ENCODE data around the gene KCNH5.

The KCNH5 gene

GRCh38 chr14:62988967-62989366 lies 56.3 kb downstream of the KCNH5 start:
- DNase-seq, result no peak

- no peak for DNase-seq
Measured at GRCh38 chr14:62983821-62984220, 61.4 kb downstream of the KCNH5 start.

DNA sequence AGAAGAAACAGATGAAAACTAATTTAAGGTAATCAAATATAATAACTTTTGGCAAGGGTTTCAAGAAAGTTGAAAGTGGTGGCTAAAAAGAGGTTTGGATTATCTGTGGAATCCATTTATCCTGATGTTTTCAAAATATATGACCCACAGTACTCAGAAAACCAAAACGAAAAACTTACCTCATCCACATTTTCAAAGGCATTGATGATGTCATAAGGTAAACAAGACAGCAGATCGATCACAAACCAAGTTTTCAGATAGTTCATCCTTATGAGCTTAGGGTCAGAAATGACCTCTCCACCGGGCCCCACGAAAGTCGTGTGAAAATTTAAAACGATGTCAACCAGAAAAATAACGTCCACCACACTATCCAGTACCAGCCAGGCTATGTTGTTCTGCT lies 64.6 kb downstream of the KCNH5 start:
- DNase-seq, result no peak

GRCh38 chr14:62957562-62957961 lies 87.7 kb downstream of the KCNH5 start:
- DNase-seq, result no peak

- no peak for DNase-seq
Measured at GRCh38 chr14:62956413-62956812, 88.8 kb downstream of the KCNH5 start.

DNA sequence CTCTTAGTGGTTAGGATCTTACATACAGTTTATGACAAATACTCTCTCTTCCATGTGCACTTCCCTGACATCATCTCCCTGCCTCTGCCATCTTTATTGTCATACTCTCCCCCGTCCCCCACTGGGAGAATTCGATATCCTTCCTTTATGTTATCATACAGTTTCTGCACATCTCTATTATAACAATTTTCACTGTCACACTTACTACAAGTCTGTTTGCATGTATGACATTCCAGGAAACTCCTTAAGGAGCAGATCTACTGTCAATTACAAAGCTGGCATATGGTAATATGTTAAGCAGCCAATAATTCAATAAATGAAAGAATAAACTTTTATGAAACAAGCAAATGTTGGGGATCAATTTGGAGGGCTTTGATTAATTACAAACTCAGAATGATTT lies 91.1 kb downstream of the KCNH5 start:
- no peak for DNase-seq

GRCh38 chr14:62952226-62952625 lies 93.0 kb downstream of the KCNH5 start:
- no peak for DNase-seq

- DNase-seq, result no peak
Measured at GRCh38 chr14:62947301-62947700, 98.0 kb downstream of the KCNH5 start.

- no peak for DNase-seq
Measured at GRCh38 chr14:62946221-62946620, 99.0 kb downstream of the KCNH5 start.

DNA sequence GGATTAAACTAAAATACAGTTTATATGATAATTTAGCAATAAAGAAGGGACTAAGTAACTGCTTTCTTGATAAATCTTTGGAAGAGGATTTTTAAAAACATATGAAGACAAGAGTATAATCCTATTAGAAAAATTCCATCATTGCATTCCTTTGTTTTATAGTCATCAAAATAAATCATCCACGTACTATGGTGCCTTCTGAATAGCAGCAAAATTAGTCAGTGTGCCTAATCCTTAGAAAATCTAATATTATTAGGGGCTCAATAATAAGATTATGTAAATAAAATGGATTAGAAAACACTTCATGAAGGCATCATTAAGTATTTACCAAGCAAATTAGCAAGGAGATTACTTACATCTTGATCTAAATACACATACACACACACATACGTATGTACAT lies 102.1 kb downstream of the KCNH5 start:
- DNase-seq, result no peak

DNA sequence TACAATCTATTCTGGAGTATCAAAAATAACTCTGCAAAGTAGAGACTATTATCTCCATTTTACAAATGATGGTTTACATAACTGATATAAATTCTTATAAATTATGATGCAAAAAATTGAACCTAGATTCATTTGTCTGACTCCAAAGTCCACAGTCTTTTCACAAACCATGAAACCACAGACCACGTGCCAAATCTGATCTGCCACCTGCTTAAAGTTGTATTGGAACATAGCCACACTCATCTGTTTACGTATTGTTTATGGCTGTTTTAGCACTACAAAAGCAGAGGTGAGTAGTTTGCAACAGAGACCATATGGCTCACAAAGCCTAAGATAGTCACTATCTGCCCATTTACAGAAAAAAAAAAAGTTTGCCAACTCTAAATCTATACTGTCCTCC lies 105.3 kb downstream of the KCNH5 start:
- no peak for DNase-seq

DNA sequence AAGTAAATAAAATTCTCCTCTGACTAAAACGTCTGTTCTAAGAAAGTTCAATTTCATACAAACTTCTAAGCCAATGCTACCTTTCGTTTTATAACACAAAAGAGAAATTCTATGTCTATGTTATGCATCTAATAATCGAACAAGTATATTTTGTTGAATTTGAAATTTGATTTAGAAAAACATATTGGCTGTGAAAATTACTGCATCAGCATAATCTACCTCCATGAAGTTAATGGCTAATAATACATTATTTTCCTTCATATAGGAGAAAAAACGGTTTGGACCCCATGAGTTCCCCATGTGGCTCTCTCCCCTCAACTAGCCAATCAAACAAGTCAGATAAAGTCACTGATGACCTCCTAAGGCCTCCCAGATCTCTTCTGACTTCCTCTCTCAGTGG lies 106.5 kb downstream of the KCNH5 start:
- DNase-seq, result no peak

- DNase-seq, result no peak
Measured at GRCh38 chr14:62934439-62934838, 110.8 kb downstream of the KCNH5 start.

- no peak for DNase-seq
Measured at GRCh38 chr14:62921466-62921865, 123.8 kb downstream of the KCNH5 start.

- peak in 1 of 51 donors; percentile 1 for DNase-seq
Measured at GRCh38 chr14:62916551-62916950, 128.7 kb downstream of the KCNH5 start.

GRCh38 chr14:62914873-62915272 lies 130.4 kb downstream of the KCNH5 start:
- no peak for DNase-seq

DNA sequence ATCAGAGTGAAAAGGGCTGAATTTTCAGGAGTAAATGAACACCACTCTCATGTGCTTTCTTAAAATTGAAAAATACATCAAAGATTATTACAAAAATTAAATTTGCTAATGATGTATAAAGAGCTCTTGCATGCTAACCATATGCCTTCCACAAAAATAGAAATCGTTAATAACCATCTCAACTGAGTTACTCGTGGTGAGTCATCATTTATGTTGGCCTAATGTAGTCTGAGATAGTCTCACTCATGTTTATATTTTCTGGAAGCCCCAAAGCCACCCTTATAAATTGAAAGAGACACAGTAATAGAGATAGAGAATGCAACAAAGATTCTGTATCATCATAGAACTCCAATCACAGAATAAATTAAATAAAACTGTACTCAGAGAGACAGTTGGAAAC lies 131.2 kb downstream of the KCNH5 start:
- DNase-seq, result no peak

GRCh38 chr14:62908506-62908905 lies 136.8 kb downstream of the KCNH5 start:
- no peak for DNase-seq

GRCh38 chr14:62905566-62905965 lies 139.7 kb downstream of the KCNH5 start:
- no peak for DNase-seq

DNA sequence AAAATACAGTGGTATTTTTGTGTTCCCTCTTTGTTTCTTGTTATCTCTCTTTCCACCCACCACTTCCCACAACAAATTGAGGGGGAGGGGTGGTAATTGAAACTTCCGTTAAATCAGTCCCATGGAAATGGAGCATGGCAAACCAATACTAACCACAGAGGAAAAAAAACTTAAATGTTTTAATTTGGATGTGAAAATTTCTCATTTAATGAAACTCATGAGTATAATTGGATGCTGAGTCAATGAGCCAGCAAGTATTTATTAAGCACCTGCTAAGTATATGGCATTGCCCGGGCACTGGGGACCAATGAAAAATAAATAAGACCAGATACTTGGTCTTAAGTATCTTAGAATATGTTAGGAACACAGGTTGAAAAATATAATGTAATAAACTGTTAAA lies 147.5 kb downstream of the KCNH5 start:
- no peak for DNase-seq

- no peak for DNase-seq
Measured at GRCh38 chr14:62896932-62897456, 148.3 kb downstream of the KCNH5 start.

DNA sequence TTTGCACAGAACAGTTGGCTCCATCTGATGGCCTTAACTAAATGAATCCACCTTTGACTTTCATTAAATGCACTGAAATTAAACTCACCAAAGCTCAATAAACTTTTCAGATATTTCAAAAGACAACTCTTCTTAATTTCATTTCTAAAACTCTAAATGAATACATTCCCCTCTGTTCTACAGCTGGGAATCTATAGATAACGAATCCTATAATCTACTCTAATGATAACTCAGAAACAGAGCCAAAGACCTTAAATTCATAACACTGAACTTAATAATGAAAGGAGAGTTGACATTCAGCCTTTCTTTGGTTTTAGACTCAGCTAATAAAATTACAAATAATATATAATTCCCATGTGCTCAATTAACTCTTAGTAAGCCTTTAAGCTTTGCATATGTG lies 150.5 kb downstream of the KCNH5 start:
- DNase-seq, result no peak

- no peak for DNase-seq
Measured at GRCh38 chr14:62889364-62889763, 155.9 kb downstream of the KCNH5 start.

GRCh38 chr14:62886461-62886860 lies 158.8 kb downstream of the KCNH5 start:
- DNase-seq, result no peak

DNA sequence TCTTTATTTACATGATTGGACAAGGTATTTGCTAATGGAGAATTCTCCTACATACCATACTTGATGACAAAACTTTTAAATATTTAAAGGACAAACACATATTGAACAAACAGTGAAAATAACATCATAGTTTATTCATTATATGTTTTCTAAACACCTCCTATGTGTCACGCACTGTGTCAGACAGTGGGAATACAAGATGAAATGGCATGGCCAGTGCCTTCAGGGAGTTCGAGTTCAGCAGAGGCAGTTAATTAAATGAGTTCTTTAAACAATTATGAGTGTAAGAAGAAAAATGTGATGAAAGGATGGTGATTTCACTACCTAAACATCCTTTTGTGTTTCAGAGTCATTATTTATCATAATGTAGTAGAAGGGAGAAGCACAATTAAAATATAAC lies 159.8 kb downstream of the KCNH5 start:
- no peak for DNase-seq
